T follicular helper cell (primary cell): ENCODE results near the gene TSPAN32.
A peak's percentile ranks its signal among the peaks of the same experiment; 100 is the strongest.

Source experiments
- DNase-seq: peaks from one replicate; pipeline ENCODE4 v3.0.0-alpha.2; 2020; ENCODE audit warnings: low read depth

The TSPAN32 gene

GRCh38 chr11:2304506-2305139 lies 2.8 kb downstream of the TSPAN32 start:
- DNase-seq: no peak

GRCh38 chr11:2305140-2305778 lies 3.4 kb downstream of the TSPAN32 start:
- DNase-seq: peak; percentile 65

GRCh38 chr11:2305788-2306451 lies 4.1 kb downstream of the TSPAN32 start:
- DNase-seq: no peak

GRCh38 chr11:2306452-2306823 lies 4.6 kb downstream of the TSPAN32 start:
- DNase-seq: no peak

GRCh38 chr11:2306877-2307500 lies 5.2 kb downstream of the TSPAN32 start:
- no peak for DNase-seq

- DNase-seq: no peak
Measured at GRCh38 chr11:2307501-2308331, 5.9 kb downstream of the TSPAN32 start.

GRCh38 chr11:2308713-2309112 lies 6.9 kb downstream of the TSPAN32 start:
- DNase-seq: no peak

GRCh38 chr11:2309251-2310072 lies 7.6 kb downstream of the TSPAN32 start:
- no peak for DNase-seq

GRCh38 chr11:2310073-2310785 lies 8.4 kb downstream of the TSPAN32 start:
- DNase-seq: no peak

- no peak for DNase-seq
Measured at GRCh38 chr11:2310786-2311352, 9.1 kb downstream of the TSPAN32 start.

- no peak for DNase-seq
Measured at GRCh38 chr11:2311353-2312133, 9.7 kb downstream of the TSPAN32 start.

GRCh38 chr11:2312232-2313042 lies 10.6 kb downstream of the TSPAN32 start:
- no peak for DNase-seq

GRCh38 chr11:2313051-2313951 lies 11.5 kb downstream of the TSPAN32 start:
- no peak for DNase-seq

GRCh38 chr11:2314136-2314524 lies 12.3 kb downstream of the TSPAN32 start:
- DNase-seq: no peak

- no peak for DNase-seq
Measured at GRCh38 chr11:2314525-2315394, 12.9 kb downstream of the TSPAN32 start.

GRCh38 chr11:2315395-2316168 lies 13.8 kb downstream of the TSPAN32 start:
- no peak for DNase-seq
